HEK293 (cell line): ENCODE results near the gene STMN1.
A peak's percentile ranks its signal among the peaks of the same experiment; 100 is the strongest.

Experiments used
- CTCF ChIA-PET: fragments of 350-600 bp; formaldehyde crosslinking; extraction: SDS; loops from one replicate; lab custom pipeline; 2021; ENCODE audit warnings: antibody characterized with exemption; lab: Yijun Ruan, JAX
- POLR2A ChIA-PET: fragments of 300-600 bp; formaldehyde crosslinking; extraction: SDS; loops from one replicate; lab custom pipeline; 2020; ENCODE audit warnings: antibody characterized with exemption, inconsistent platforms; lab: Yijun Ruan, JAX
- H3K27ac ChIP-seq: fragments of 200-500 bp; sonication (Bioruptor generic); 2 replicates; pipeline ENCODE4 v1.5.1; 2014; ENCODE audit warnings: low read depth, low read length, control low read depth, inconsistent platforms; ENCODE audit errors: extremely low read depth
- H3K36me3 ChIP-seq, 2 experiments: fragments of 200-500 bp in 1 of 2; sonication (Bioruptor generic) in 1 of 2; 1 replicate in 1 of 2; 2 replicates in 1 of 2; pipeline ENCODE4 v1.5.1; 2014 to 2017; ENCODE audit warnings: inconsistent platforms in 2 of 2, low read length in 2 of 2; ENCODE audit not compliant: control insufficient read depth in 2 of 2, insufficient read depth in 1 of 2
- H3K4me1 ChIP-seq: fragments of 200-500 bp; sonication (Bioruptor generic); 2 replicates; pipeline ENCODE4 v1.5.1; 2014; ENCODE audit warnings: mild to moderate bottlenecking, low read length, inconsistent platforms; ENCODE audit not compliant: control insufficient read depth, insufficient read depth
- H3K4me3 ChIP-seq: 2 replicates; pipeline ENCODE4 v1.5.1; 2011; ENCODE audit warnings: low read depth, mild to moderate bottlenecking, control low read depth, low read length, moderate library complexity
- H3K9me3 ChIP-seq: fragments of 200-500 bp; sonication (Bioruptor generic); 2 replicates; pipeline ENCODE4 v1.5.1; 2014; ENCODE audit warnings: low read depth, low read length, inconsistent platforms; ENCODE audit not compliant: control insufficient read depth, insufficient read depth
- GLI2 ChIP-seq: fragments of 450-650 bp; formaldehyde crosslinking; IDR thresholded peaks from 2 replicates; pipeline ENCODE4; 2017; ENCODE audit warnings: missing biosample characterization, missing genetic modification characterization, low read depth, borderline replicate concordance
- HOXA7 ChIP-seq: sonication (generic); formaldehyde crosslinking; IDR thresholded peaks from 2 replicates; pipeline ENCODE4 v1.8.1; 2022; ENCODE audit warnings: missing genetic modification reagents, borderline replicate concordance
- KLF10 ChIP-seq: fragments of 450-650 bp; IDR thresholded peaks from 2 replicates; pipeline ENCODE4 v1.5.1; 2018; ENCODE audit warnings: missing biosample characterization, mild to moderate bottlenecking, missing genetic modification characterization
- PBX3 ChIP-seq: sonication (generic); formaldehyde crosslinking; IDR thresholded peaks from 2 replicates; pipeline ENCODE4 v1.8.1; 2022; ENCODE audit warnings: mild to moderate bottlenecking, moderate library complexity, missing genetic modification reagents
- SCRT2 ChIP-seq: fragments of 450-650 bp; formaldehyde crosslinking; IDR thresholded peaks from 2 replicates; pipeline ENCODE4 v1.5.1; 2016; ENCODE audit warnings: missing biosample characterization, missing genetic modification characterization
- SP2 ChIP-seq: fragments of 450-650 bp; formaldehyde crosslinking; IDR thresholded peaks from 2 replicates; pipeline ENCODE4 v1.5.1; 2016; ENCODE audit warnings: missing biosample characterization, missing genetic modification characterization
- WT1 ChIP-seq: fragments of 450-650 bp; formaldehyde crosslinking; IDR thresholded peaks from 2 replicates; pipeline ENCODE4 v1.5.1; 2016; ENCODE audit warnings: missing biosample characterization, missing genetic modification characterization
- ZBTB1 ChIP-seq: fragments of 450-650 bp; formaldehyde crosslinking; IDR thresholded peaks from 2 replicates; pipeline ENCODE4 v1.5.1; 2016; ENCODE audit warnings: missing biosample characterization, missing genetic modification characterization
- ZBTB8A ChIP-seq: fragments of 450-650 bp; formaldehyde crosslinking; IDR thresholded peaks from 2 replicates; pipeline ENCODE4 v1.5.1; 2016; ENCODE audit warnings: missing biosample characterization, missing genetic modification characterization
- ZFP3 ChIP-seq: fragments of 450-650 bp; formaldehyde crosslinking; IDR thresholded peaks from 2 replicates; pipeline ENCODE4 v1.5.1; 2016; ENCODE audit warnings: low read depth, missing biosample characterization, missing genetic modification characterization
- ZFP41 ChIP-seq: fragments of 450-650 bp; formaldehyde crosslinking; IDR thresholded peaks from 2 replicates; pipeline ENCODE4 v1.5.1; 2016; ENCODE audit warnings: missing biosample characterization, missing genetic modification characterization, borderline replicate concordance
- ZNF175 ChIP-seq: fragments of 450-650 bp; formaldehyde crosslinking; IDR thresholded peaks from 2 replicates; pipeline ENCODE4 v1.5.1; 2016; ENCODE audit warnings: missing biosample characterization, missing genetic modification characterization
- ZNF248 ChIP-seq: fragments of 450-650 bp; formaldehyde crosslinking; IDR thresholded peaks from 2 replicates; pipeline ENCODE4 v1.5.1; 2017; ENCODE audit warnings: missing biosample characterization, missing genetic modification characterization
- ZNF324 ChIP-seq: fragments of 450-650 bp; formaldehyde crosslinking; IDR thresholded peaks from 2 replicates; pipeline ENCODE4 v1.5.1; 2016; ENCODE audit warnings: missing biosample characterization, missing genetic modification characterization
- ZNF335 ChIP-seq: fragments of 450-650 bp; formaldehyde crosslinking; conservative IDR thresholded peaks from 2 replicates; pipeline ENCODE4 v1.5.1; 2016; ENCODE audit warnings: missing biosample characterization, missing genetic modification characterization
- ZNF366 ChIP-seq: fragments of 450-650 bp; formaldehyde crosslinking; conservative IDR thresholded peaks from 2 replicates; pipeline ENCODE4 v1.5.1; 2016; ENCODE audit warnings: missing biosample characterization, missing genetic modification characterization
- ZNF529 ChIP-seq: fragments of 450-650 bp; formaldehyde crosslinking; IDR thresholded peaks from 2 replicates; pipeline ENCODE4 v1.5.1; 2017; ENCODE audit warnings: missing genetic modification characterization, missing biosample characterization; ENCODE audit not compliant: insufficient replicate concordance
- ZNF580 ChIP-seq: fragments of 450-650 bp; formaldehyde crosslinking; IDR thresholded peaks from 2 replicates; pipeline ENCODE4 v1.5.1; 2016; ENCODE audit warnings: missing biosample characterization, missing genetic modification characterization
- ZNF664 ChIP-seq: fragments of 450-650 bp; formaldehyde crosslinking; IDR thresholded peaks from 2 replicates; pipeline ENCODE4 v1.5.1; 2016; ENCODE audit warnings: missing biosample characterization, missing genetic modification characterization
- ZNF837 ChIP-seq: fragments of 450-650 bp; formaldehyde crosslinking; IDR thresholded peaks from 2 replicates; pipeline ENCODE4 v1.5.1; 2016; ENCODE audit warnings: missing biosample characterization, missing genetic modification characterization
- TF ChIP-seq, protein P1 (sequence below): fragments of 450-650 bp; formaldehyde crosslinking; IDR thresholded peaks from 2 replicates; pipeline ENCODE4 v1.5.1; 2017; ENCODE audit warnings: missing biosample characterization, missing genetic modification characterization
- TF ChIP-seq, protein P2 (sequence below): fragments of 450-650 bp; formaldehyde crosslinking; optimal IDR thresholded peaks from 2 replicates; pipeline ENCODE3; 2016; ENCODE audit warnings: missing biosample characterization, mild to moderate bottlenecking, missing genetic modification characterization
- TF ChIP-seq, protein P3 (sequence below): fragments of 450-650 bp; formaldehyde crosslinking; IDR thresholded peaks from 2 replicates; pipeline ENCODE4 v1.5.1; 2016; ENCODE audit warnings: missing biosample characterization, missing genetic modification characterization, borderline replicate concordance
- TF ChIP-seq, protein P4 (sequence below): fragments of 450-650 bp; formaldehyde crosslinking; IDR thresholded peaks from 2 replicates; pipeline ENCODE4 v1.5.1; 2017; ENCODE audit warnings: missing biosample characterization, mild to moderate bottlenecking, missing genetic modification characterization, moderate library complexity

The STMN1 gene

GRCh38 chr1:25924454-25924853 lies 18.2 kb upstream of the STMN1 start (continued):
- TF ChIP-seq, protein P1, sequence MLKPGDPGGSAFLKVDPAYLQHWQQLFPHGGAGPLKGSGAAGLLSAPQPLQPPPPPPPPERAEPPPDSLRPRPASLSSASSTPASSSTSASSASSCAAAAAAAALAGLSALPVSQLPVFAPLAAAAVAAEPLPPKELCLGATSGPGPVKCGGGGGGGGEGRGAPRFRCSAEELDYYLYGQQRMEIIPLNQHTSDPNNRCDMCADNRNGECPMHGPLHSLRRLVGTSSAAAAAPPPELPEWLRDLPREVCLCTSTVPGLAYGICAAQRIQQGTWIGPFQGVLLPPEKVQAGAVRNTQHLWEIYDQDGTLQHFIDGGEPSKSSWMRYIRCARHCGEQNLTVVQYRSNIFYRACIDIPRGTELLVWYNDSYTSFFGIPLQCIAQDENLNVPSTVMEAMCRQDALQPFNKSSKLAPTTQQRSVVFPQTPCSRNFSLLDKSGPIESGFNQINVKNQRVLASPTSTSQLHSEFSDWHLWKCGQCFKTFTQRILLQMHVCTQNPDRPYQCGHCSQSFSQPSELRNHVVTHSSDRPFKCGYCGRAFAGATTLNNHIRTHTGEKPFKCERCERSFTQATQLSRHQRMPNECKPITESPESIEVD = peak; percentile 26; the same call in 1 of the 2 replicates

GRCh38 chr1:25922971-25923552 lies 16.8 kb upstream of the STMN1 start:
- Histone ChIP-seq H3K4me1 (peaks cover 8% of the 10 kb centered on the region; the same call in 1 of the 2 replicates), H3K27ac (peak overlapping the region; percentile 72), H3K36me3 (no peaks in the 10 kb centered on the region)
- CTCF ChIA-PET = interaction anchor here (1.2 kb wide), 1 partner anchor 9 kb away, joined by 3 read pairs; no protein-coding TSS in a partner anchor
- POLR2A ChIA-PET = interaction anchor here (0.9 to 1.2 kb wide), 3 partner anchors 11 to 28 kb away, joined by 4 to 6 read pairs (median 5); no protein-coding TSS in a partner anchor
- peak; percentile 15 for TF ChIP-seq SP2 (tag by site-specific recombination)
- no peak for TF ChIP-seq ZNF324 (tag by site-specific recombination)
- TF ChIP-seq, protein P2, sequence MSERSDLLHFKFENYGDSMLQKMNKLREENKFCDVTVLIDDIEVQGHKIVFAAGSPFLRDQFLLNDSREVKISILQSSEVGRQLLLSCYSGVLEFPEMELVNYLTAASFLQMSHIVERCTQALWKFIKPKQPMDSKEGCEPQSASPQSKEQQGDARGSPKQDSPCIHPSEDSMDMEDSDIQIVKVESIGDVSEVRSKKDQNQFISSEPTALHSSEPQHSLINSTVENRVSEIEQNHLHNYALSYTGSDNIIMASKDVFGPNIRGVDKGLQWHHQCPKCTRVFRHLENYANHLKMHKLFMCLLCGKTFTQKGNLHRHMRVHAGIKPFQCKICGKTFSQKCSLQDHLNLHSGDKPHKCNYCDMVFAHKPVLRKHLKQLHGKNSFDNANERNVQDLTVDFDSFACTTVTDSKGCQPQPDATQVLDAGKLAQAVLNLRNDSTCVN (tag by site-specific recombination) = peak; percentile 12
- TF ChIP-seq ZNF580 (tag by site-specific recombination) = no peak
- no peak for TF ChIP-seq ZNF248 (tag by site-specific recombination)
- TF ChIP-seq, protein P3, sequence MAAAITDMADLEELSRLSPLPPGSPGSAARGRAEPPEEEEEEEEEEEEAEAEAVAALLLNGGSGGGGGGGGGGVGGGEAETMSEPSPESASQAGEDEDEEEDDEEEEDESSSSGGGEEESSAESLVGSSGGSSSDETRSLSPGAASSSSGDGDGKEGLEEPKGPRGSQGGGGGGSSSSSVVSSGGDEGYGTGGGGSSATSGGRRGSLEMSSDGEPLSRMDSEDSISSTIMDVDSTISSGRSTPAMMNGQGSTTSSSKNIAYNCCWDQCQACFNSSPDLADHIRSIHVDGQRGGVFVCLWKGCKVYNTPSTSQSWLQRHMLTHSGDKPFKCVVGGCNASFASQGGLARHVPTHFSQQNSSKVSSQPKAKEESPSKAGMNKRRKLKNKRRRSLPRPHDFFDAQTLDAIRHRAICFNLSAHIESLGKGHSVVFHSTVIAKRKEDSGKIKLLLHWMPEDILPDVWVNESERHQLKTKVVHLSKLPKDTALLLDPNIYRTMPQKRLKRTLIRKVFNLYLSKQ = no peak
- no peak for TF ChIP-seq ZNF837
- no peak for TF ChIP-seq WT1 (tag by site-specific recombination)
- TF ChIP-seq ZNF335 (tag by site-specific recombination) = peak; percentile 36
- peak; percentile 30; the same call in 1 of the 2 replicates for TF ChIP-seq ZBTB8A (tag by site-specific recombination)
- TF ChIP-seq ZNF366 (tag by site-specific recombination) = 0 out of 2 replicates have a peak, but pooled peaks have one; percentile 22
- 0 out of 2 replicates have a peak, but pooled peaks have one; percentile 12 for TF ChIP-seq KLF10
- TF ChIP-seq, all 188 proteins: peak for 6
- H3K9me3 ChIP-seq = no peaks in the 10 kb centered on the region
- H3K4me3 ChIP-seq = peak overlapping the region; percentile 16; the same call in 1 of the 2 replicates

- Histone ChIP-seq H3K9me3 (no peaks in the 10 kb centered on the region), H3K4me1 (peaks cover 8% of the 10 kb centered on the region; the same call in 1 of the 2 replicates), H3K36me3 (no peaks in the 10 kb centered on the region), H3K4me3 (peak overlapping the region; percentile 16), H3K27ac (peak overlapping the region; percentile 72)
- POLR2A ChIA-PET = interaction anchor here (0.6 to 1.2 kb wide), 5 partner anchors 11 to 75 kb away, joined by 4 to 6 read pairs (median 4); partner anchors contain the start of gene PAFAH2
- CTCF ChIA-PET = interaction anchor here (0.7 to 1.2 kb wide), 6 partner anchors 8 to 87 kb away, joined by 3 to 4 read pairs (median 3); partner anchors contain the start of gene PAFAH2
- no peak for TF ChIP-seq PBX3 (CRISPR knock-in tag)
- TF ChIP-seq ZBTB1 (tag by site-specific recombination) = no peak
- TF ChIP-seq HOXA7 (CRISPR knock-in tag) = no peak
- no peak for TF ChIP-seq GLI2 (tag by site-specific recombination)
- TF ChIP-seq ZNF175 (tag by site-specific recombination) = no peak
- TF ChIP-seq ZNF529 (tag by site-specific recombination) = no peak
- TF ChIP-seq, protein P4, sequence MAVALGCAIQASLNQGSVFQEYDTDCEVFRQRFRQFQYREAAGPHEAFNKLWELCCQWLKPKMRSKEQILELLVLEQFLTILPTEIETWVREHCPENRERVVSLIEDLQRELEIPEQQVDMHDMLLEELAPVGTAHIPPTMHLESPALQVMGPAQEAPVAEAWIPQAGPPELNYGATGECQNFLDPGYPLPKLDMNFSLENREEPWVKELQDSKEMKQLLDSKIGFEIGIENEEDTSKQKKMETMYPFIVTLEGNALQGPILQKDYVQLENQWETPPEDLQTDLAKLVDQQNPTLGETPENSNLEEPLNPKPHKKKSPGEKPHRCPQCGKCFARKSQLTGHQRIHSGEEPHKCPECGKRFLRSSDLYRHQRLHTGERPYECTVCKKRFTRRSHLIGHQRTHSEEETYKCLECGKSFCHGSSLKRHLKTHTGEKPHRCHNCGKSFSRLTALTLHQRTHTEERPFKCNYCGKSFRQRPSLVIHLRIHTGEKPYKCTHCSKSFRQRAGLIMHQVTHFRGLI (tag by site-specific recombination) = peak; percentile 80
- TF ChIP-seq ZFP3 (tag by site-specific recombination) = no peak
- TF ChIP-seq ZFP41 (tag by site-specific recombination) = no peak
- no peak for TF ChIP-seq ZNF664 (tag by site-specific recombination)
- peak; percentile 91 for TF ChIP-seq SCRT2 (tag by site-specific recombination)
Measured at GRCh38 chr1:25922056-25922970, 16.1 kb upstream of the STMN1 start.
